Esophagus muscularis mucosa (tissue), 3 donors: ENCODE results near the gene SEPTIN3.

Source experiments
- CTCF ChIP-seq, 3 experiments: fragments of 200-600 bp in 2 of 3; fragments of 450-650 bp in 1 of 3; sonication (generic) in 2 of 3; IDR thresholded peaks; one replicate each; pipeline ENCODE4 v1.5.1; 2017 to 2019; ENCODE audit warnings: antibody characterized with exemption in 3 of 3, mild to moderate bottlenecking in 2 of 3, moderate library complexity in 1 of 3
- POLR2A ChIP-seq: fragments of 450-650 bp; IDR thresholded peaks from one replicate; pipeline ENCODE4 v1.6.1; 2017; ENCODE audit warnings: antibody characterized with exemption, moderate library complexity, mild to moderate bottlenecking, low read depth

GRCh38 chr22:42018224-42018623, 49.0 kb downstream of the SEPTIN3 start:
- no peak for TF ChIP-seq CTCF (IDR thresholded peaks at IDR 0.05)
- no peak for TF ChIP-seq POLR2A
